B cell (primary cell): Measurements from ENCODE around the gene RNF44.

Experiments
- EZH2 ChIP-seq: IDR thresholded peaks from 2 replicates; pipeline ENCODE4 v1.6.1; 2012; ENCODE audit warnings: borderline replicate concordance, low read depth, mild to moderate bottlenecking, moderate library complexity, low read length; ENCODE audit not compliant: insufficient read depth, poor library complexity, severe bottlenecking
- TF ChIP-seq, protein P1 (sequence below): fragments of 200-600 bp; IDR thresholded peaks from one replicate; pipeline ENCODE4 v1.8.0; 2022; ENCODE audit warnings: antibody characterized with exemption, mild to moderate bottlenecking

DNA sequence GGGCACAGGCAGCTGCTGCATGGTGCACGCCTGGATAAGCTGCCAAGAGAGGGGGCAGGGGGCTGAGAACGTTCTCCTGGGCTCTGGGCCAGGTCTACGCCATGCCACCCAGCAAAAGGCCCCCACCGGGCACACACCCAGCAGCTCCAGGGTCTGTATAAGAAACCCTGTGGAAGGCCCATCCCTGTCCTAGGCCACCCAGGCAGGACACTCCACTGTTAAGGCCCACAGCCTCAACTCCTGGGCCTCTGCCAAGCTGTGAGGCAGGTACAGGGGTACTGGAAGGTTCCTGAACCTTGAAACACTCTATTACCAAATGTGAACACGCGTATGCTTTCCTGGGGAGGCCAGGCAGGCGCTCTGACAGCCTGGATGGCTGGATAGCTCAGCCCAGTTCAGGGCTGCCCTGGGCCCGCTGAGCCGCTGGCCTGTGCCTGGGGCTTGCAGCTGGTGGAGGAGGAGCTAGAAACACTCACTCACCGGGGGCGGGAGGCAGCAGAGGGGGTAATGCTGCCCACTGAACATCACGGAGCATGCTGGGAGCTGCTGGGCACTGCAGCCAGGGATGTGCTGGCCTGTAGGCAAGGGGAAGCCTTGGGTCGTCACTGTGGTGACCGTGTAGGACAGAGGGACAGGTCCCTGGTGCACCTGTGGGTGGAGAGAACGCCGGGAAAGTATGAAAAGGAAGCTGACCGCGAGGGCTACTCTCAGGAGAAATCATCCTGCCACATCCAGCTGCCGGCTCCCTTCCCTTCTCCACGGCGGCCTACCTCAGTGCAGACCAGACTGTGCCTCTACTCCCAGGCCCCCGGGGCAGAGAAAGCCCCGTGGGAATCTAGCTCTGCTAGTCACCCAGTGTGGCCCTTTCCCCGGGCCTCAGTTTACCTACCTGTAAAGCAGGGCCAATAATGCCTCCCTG lies 6.0 kb downstream of the RNF44 start:
- TF ChIP-seq, protein P1, sequence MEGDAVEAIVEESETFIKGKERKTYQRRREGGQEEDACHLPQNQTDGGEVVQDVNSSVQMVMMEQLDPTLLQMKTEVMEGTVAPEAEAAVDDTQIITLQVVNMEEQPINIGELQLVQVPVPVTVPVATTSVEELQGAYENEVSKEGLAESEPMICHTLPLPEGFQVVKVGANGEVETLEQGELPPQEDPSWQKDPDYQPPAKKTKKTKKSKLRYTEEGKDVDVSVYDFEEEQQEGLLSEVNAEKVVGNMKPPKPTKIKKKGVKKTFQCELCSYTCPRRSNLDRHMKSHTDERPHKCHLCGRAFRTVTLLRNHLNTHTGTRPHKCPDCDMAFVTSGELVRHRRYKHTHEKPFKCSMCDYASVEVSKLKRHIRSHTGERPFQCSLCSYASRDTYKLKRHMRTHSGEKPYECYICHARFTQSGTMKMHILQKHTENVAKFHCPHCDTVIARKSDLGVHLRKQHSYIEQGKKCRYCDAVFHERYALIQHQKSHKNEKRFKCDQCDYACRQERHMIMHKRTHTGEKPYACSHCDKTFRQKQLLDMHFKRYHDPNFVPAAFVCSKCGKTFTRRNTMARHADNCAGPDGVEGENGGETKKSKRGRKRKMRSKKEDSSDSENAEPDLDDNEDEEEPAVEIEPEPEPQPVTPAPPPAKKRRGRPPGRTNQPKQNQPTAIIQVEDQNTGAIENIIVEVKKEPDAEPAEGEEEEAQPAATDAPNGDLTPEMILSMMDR = no peak
- no peak for TF ChIP-seq EZH2
